Measurements from ENCODE around the gene ANO1. TPM values are rescaled to one million over a fixed set of nuclear protein-coding genes. Genes with fewer than 3 reads are reported as not detected.

Gene ANO1
- polyA plus RNA-seq, 4 donors: 10.1 to 25.0 (median 14.7) TPM

- DNase-seq (ENCODE audit: low read depth in 4 of 4, low spot score in 2 of 4): no peak
Measured at GRCh38 chr11:70049045-70049444, 29.1 kb upstream of the ANO1 start.

GRCh38 chr11:70050243-70050642 is 27.9 kb upstream of the ANO1 start:
- no peak for DNase-seq (ENCODE audit: low read depth in 4 of 4, low spot score in 2 of 4)

- no peak for DNase-seq (ENCODE audit: low read depth in 4 of 4, low spot score in 2 of 4)
Measured at GRCh38 chr11:70054004-70054403, 24.1 kb upstream of the ANO1 start.

- DNase-seq (ENCODE audit: low read depth in 4 of 4, low spot score in 2 of 4): no peak
Measured at GRCh38 chr11:70055444-70055843, 22.7 kb upstream of the ANO1 start.

GRCh38 chr11:70057080-70057479 is 21.0 kb upstream of the ANO1 start:
- DNase-seq (ENCODE audit: low read depth in 4 of 4, low spot score in 2 of 4): no peak

GRCh38 chr11:70059971-70060370 is 18.1 kb upstream of the ANO1 start:
- no peak for DNase-seq (ENCODE audit: low read depth in 4 of 4, low spot score in 2 of 4)

GRCh38 chr11:70060611-70061293 is 17.4 kb upstream of the ANO1 start:
- DNase-seq (ENCODE audit: low read depth in 4 of 4, low spot score in 2 of 4): no peak

GRCh38 chr11:70061734-70062133 is 16.4 kb upstream of the ANO1 start:
- DNase-seq (ENCODE audit: low read depth in 4 of 4, low spot score in 2 of 4): no peak

GRCh38 chr11:70063121-70063520 is 15.0 kb upstream of the ANO1 start:
- no peak for DNase-seq (ENCODE audit: low read depth in 4 of 4, low spot score in 2 of 4)

- DNase-seq (ENCODE audit: low read depth in 4 of 4, low spot score in 2 of 4): no peak
Measured at GRCh38 chr11:70063555-70063954, 14.6 kb upstream of the ANO1 start.

- no peak for DNase-seq (ENCODE audit: low read depth in 4 of 4, low spot score in 2 of 4)
Measured at GRCh38 chr11:70064008-70064725, 13.9 kb upstream of the ANO1 start.

GRCh38 chr11:70064726-70065317 is 13.3 kb upstream of the ANO1 start:
- no peak for DNase-seq (ENCODE audit: low read depth in 4 of 4, low spot score in 2 of 4)

GRCh38 chr11:70065318-70066135 is 12.6 kb upstream of the ANO1 start:
- no peak for DNase-seq (ENCODE audit: low read depth in 4 of 4, low spot score in 2 of 4)

GRCh38 chr11:70066136-70066520 is 12.0 kb upstream of the ANO1 start:
- DNase-seq (ENCODE audit: low read depth in 4 of 4, low spot score in 2 of 4): no peak

- no peak for DNase-seq (ENCODE audit: low read depth in 4 of 4, low spot score in 2 of 4)
Measured at GRCh38 chr11:70066628-70067027, 11.5 kb upstream of the ANO1 start.

- DNase-seq (ENCODE audit: low read depth in 4 of 4, low spot score in 2 of 4): no peak
Measured at GRCh38 chr11:70067036-70067435, 11.1 kb upstream of the ANO1 start.

GRCh38 chr11:70067591-70068341 is 10.4 kb upstream of the ANO1 start:
- no peak for DNase-seq (ENCODE audit: low read depth in 4 of 4, low spot score in 2 of 4)

- DNase-seq (ENCODE audit: low read depth in 4 of 4, low spot score in 2 of 4): no peak
Measured at GRCh38 chr11:70068345-70068744, 9.8 kb upstream of the ANO1 start.

GRCh38 chr11:70068950-70069349 is 9.2 kb upstream of the ANO1 start:
- DNase-seq (ENCODE audit: low read depth in 4 of 4, low spot score in 2 of 4): no peak

GRCh38 chr11:70070706-70071105 is 7.4 kb upstream of the ANO1 start:
- no peak for DNase-seq (ENCODE audit: low read depth in 4 of 4, low spot score in 2 of 4)
